Measurements from ENCODE around the gene RNF112. TPM values are rescaled to one million over a fixed set of nuclear protein-coding genes. Genes with fewer than 3 reads are reported as not detected.

RNF112 gene
- total RNA-seq, 1 experiment from 2014 or later: 0.81 TPM

- Mint-ChIP-seq H3K9me3 (no peaks in the 10 kb centered on the region; a peak in 1 of 5 replicates), H3K27ac (no peak overlapping the region; a peak in 1 of 7 replicates), H3K27me3 (ENCODE audit: low read depth) (no peaks in the 10 kb centered on the region), H3K4me3 (no peak overlapping the region), H3K36me3 (ENCODE audit: insufficient read depth in 1 of 3, low read depth in 3 of 3) (peaks cover 0 to 6% (median 5%) of the 10 kb centered on the region in 3 experiments; a peak in 3 of 7 replicates), H3K4me1 (peaks cover 4 to 24% of the 10 kb centered on the region in 2 experiments)
- no peaks in the 10 kb centered on the region for H3K79me1 ChIP-seq (ENCODE audit: insufficient read depth, low read depth, low read length, poor library complexity, severe bottlenecking)
- no peak overlapping the region for H2BK120ac ChIP-seq (ENCODE audit: low read depth, low read length, poor library complexity, severe bottlenecking)
- H3K4ac ChIP-seq (ENCODE audit: low read depth, low read length): no peak overlapping the region
- TF ChIP-seq CTCF (conservative IDR thresholded peaks at IDR 0.05): no peak
- H4K91ac ChIP-seq (ENCODE audit: insufficient read length, low read depth, low read length): no peak overlapping the region
- H4K5ac ChIP-seq (ENCODE audit: insufficient read length, low read depth, low read length): no peak overlapping the region
- H3K9ac ChIP-seq (ENCODE audit: extremely low read depth, insufficient read length, low read length): no peak overlapping the region
- H3T11ph ChIP-seq (ENCODE audit: low read length): no peak overlapping the region
- H4K20me1 ChIP-seq (ENCODE audit: control insufficient read depth, insufficient read depth, insufficient read length): no peaks in the 10 kb centered on the region
- DNase-seq: no peak
- H3K14ac ChIP-seq (ENCODE audit: insufficient read depth, low read length): no peak overlapping the region
- no peak overlapping the region for H2BK15ac ChIP-seq (ENCODE audit: low read depth, low read length)
- no peak overlapping the region for H3K18ac ChIP-seq (ENCODE audit: insufficient read length, low read depth, low read length)
- no peak overlapping the region for H3K56ac ChIP-seq (ENCODE audit: insufficient read length, low read depth, low read length)
- H2BK5ac ChIP-seq (ENCODE audit: insufficient read length, low read length): no peak overlapping the region
- H3K79me2 ChIP-seq (ENCODE audit: insufficient read depth, low read length): no peaks in the 10 kb centered on the region
- H2BK20ac ChIP-seq (ENCODE audit: low read depth, low read length, poor library complexity, severe bottlenecking): no peak overlapping the region
- no peaks in the 10 kb centered on the region for H3K9me3 ChIP-seq (ENCODE audit: control insufficient read depth, low read depth, low read length)
- no peak overlapping the region for H3K27ac ChIP-seq (ENCODE audit: insufficient read length, low read depth, low read length)
- H3K4me1 ChIP-seq (ENCODE audit: insufficient read depth, low read length): peaks cover 2% of the 10 kb centered on the region; the same call in 1 of the 2 replicates
- H3K23ac ChIP-seq (ENCODE audit: insufficient read length, low read depth, low read length): no peak overlapping the region
- no peak overlapping the region for H4K8ac ChIP-seq (replicated peaks; ENCODE audit: insufficient read length, low read depth, low read length)
- no peak overlapping the region for H3K4me2 ChIP-seq (ENCODE audit: insufficient read depth, insufficient read length, low read length)
- no peak overlapping the region for H2AK5ac ChIP-seq (ENCODE audit: insufficient read length, low read length)
- no peak overlapping the region for H2BK12ac ChIP-seq (ENCODE audit: insufficient read length, low read depth, low read length)
- no CpG with 5 or more reads among the region's 16 CpGs for WGBS (ENCODE audit: extremely low coverage, insufficient read length, low lambda C conversion rate)
- no peaks in the 10 kb centered on the region for H3K27me3 ChIP-seq (ENCODE audit: insufficient read depth, low read length)
- no peak overlapping the region for H2AFZ ChIP-seq (ENCODE audit: low read length)
- H3K23me2 ChIP-seq (ENCODE audit: insufficient read length, low read depth, low read length, poor library complexity, severe bottlenecking): no peaks in the 10 kb centered on the region
These were observed 41.8 kb upstream of the RNF112 start for GRCh38 chr17:19369107-19369778.

Data from H9 (cell line).